ENCODE measurements around the gene CUL9.

The CUL9 gene

DNA sequence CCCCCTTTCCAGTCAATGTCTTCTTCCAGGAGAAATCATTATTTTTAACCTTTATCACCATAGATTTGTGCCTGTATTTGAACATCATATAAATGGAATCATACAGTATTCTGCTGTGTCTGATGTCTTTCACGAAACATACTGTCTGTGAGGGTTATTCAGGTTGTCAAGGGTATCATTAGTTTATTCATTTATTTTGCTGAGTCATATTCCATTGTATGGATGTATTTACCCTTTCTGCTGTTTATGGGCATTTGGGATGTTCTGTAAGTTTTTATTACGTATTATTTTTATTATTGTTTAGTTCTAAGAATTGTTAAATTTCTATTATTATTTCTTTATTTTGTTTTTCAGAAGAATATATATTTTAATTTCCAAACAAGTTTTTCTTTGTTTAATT lies 25.3 kb downstream of the CUL9 start:
- Histone ChIP-seq H3K27ac (no peak overlapping the region), H3K36me3 (peaks cover 36% of the 10 kb centered on the region), H3K9me3 (no peaks in the 10 kb centered on the region), H3K4me2 (no peak overlapping the region), H4K20me1 (no peaks in the 10 kb centered on the region), H3K9ac (no peak overlapping the region), H3K27me3 (no peaks in the 10 kb centered on the region), H3K4me3 (no peak overlapping the region), H3K4me1 (no peaks in the 10 kb centered on the region)
- TF ChIP-seq Cebpa-rat (IDR thresholded peaks at IDR 0.05) = no peak

DNA sequence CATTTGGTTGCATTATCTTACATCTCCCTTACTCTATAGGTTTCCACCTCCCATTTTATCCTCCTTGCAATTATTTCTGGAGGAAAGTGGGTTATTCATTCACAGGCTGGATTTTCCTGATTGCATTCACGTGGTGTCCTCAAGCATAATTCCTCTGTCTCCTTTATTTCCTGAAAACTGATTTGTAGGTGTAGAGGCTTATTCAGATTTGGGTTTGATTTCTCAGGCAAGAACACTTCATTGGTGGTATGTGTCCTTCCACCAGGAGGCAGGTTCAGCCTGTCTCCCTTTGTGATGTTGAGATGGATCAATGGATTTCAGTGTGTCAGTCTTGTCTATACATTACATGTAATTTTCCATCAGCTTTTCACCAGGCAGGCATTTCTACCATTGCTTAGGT lies 30.0 kb downstream of the CUL9 start:
- no peaks in the 10 kb centered on the region for H3K9me3 ChIP-seq
- no peak overlapping the region for H3K27ac ChIP-seq
- H4K20me1 ChIP-seq = no peaks in the 10 kb centered on the region
- H3K4me3 ChIP-seq = no peak overlapping the region
- no peaks in the 10 kb centered on the region for H3K4me1 ChIP-seq
- no peak overlapping the region for H3K4me2 ChIP-seq
- H3K27me3 ChIP-seq = no peaks in the 10 kb centered on the region
- peaks cover 42% of the 10 kb centered on the region for H3K36me3 ChIP-seq
- no peak overlapping the region for H3K9ac ChIP-seq
- no peak for TF ChIP-seq Cebpa-rat (IDR thresholded peaks at IDR 0.05)

DNA sequence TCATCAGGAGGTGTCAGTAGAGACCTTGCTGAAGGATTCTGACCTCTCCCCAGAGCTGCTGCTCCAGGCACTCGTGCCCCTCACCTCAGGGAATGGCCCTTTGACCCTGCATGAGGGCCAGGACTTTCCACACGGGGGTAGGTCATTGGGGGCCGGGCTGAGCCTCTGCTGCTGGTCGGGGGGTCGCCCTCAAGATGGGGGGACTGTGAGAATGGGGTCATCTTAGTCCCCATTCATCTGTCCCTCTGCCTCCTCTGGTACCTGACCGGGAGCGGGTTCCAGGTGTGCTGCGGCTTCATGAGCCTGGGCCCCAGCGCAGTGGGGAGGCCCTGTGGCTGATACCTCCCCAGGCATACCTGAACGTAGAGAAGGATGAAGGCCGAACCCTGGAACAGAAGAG lies 31.4 kb downstream of the CUL9 start:
- Histone ChIP-seq H4K20me1 (no peaks in the 10 kb centered on the region), H3K4me2 (no peak overlapping the region), H3K36me3 (peaks cover 47% of the 10 kb centered on the region), H3K27ac (no peak overlapping the region), H3K4me3 (no peak overlapping the region), H3K9ac (no peak overlapping the region), H3K27me3 (no peaks in the 10 kb centered on the region), H3K9me3 (no peaks in the 10 kb centered on the region), H3K4me1 (no peaks in the 10 kb centered on the region)
- TF ChIP-seq Cebpa-rat (IDR thresholded peaks at IDR 0.05) = no peak

DNA sequence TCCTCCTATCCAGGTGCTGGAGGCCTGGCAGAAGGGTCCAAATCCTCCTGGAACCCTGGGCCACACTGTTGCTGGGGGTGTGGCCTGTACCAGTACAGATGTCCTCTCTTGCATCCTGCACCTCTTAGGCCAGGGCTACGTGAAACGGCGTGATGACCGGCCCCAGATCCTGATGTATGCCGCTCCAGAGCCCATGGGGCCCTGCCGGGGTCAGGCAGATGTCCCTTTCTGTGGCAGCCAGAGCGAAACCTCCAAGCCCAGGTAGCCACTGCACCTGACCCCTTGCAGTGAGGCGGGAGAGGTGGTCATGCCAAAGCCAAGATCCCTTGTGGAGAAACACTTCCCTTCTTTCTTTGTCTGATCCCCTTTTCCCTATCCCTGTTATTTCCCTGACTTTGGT lies 33.1 kb downstream of the CUL9 start:
- TF ChIP-seq Cebpa-rat (IDR thresholded peaks at IDR 0.05) = no peak
- no peak overlapping the region for H3K27ac ChIP-seq
- H3K9ac ChIP-seq = no peak overlapping the region
- no peaks in the 10 kb centered on the region for H4K20me1 ChIP-seq
- H3K36me3 ChIP-seq = peaks cover 50% of the 10 kb centered on the region
- H3K27me3 ChIP-seq = no peaks in the 10 kb centered on the region
- no peak overlapping the region for H3K4me2 ChIP-seq
- H3K4me3 ChIP-seq = no peak overlapping the region
- H3K9me3 ChIP-seq = no peaks in the 10 kb centered on the region
- no peaks in the 10 kb centered on the region for H3K4me1 ChIP-seq

DNA sequence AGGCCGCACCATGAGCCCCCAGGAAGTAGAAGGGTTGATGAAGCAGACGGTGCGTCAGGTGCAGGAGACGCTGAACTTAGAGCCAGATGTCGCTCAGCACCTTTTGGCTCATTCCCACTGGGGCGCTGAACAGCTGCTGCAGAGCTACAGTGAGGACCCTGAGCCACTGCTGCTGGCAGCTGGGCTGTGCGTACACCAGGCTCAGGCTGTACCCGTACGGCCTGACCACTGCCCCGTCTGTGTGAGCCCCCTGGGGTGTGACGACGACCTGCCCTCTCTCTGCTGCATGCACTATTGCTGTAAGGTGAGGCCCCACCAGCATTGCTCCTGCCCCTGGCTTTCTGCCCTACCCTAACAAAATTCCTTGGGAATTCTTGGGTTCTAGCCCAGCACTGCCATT lies 34.2 kb downstream of the CUL9 start:
- no peaks in the 10 kb centered on the region for H3K4me1 ChIP-seq
- no peak for TF ChIP-seq Cebpa-rat (IDR thresholded peaks at IDR 0.05)
- no peak overlapping the region for H3K4me2 ChIP-seq

GRCh38 chr6:43217351-43217750 lies 35.4 kb downstream of the CUL9 start:
- no peak for TF ChIP-seq Cebpa-rat (IDR thresholded peaks at IDR 0.05)
- no peak overlapping the region for H3K27ac ChIP-seq
- H3K4me2 ChIP-seq = no peak overlapping the region
- H3K27me3 ChIP-seq = no peaks in the 10 kb centered on the region
- H3K4me1 ChIP-seq = no peaks in the 10 kb centered on the region
- no peaks in the 10 kb centered on the region for H4K20me1 ChIP-seq
- peaks cover 72% of the 10 kb centered on the region for H3K36me3 ChIP-seq
- no peaks in the 10 kb centered on the region for H3K9me3 ChIP-seq
- H3K4me3 ChIP-seq = no peak overlapping the region
- H3K9ac ChIP-seq = no peak overlapping the region

More for the DNA sequence above, 34.2 kb downstream of the CUL9 start:
- no peak overlapping the region for H3K4me3 ChIP-seq
- peaks cover 62% of the 10 kb centered on the region for H3K36me3 ChIP-seq
- H3K27me3 ChIP-seq = no peaks in the 10 kb centered on the region
- H3K9me3 ChIP-seq = no peaks in the 10 kb centered on the region
- no peaks in the 10 kb centered on the region for H4K20me1 ChIP-seq
- H3K27ac ChIP-seq = no peak overlapping the region
- no peak overlapping the region for H3K9ac ChIP-seq

- H3K36me3 ChIP-seq = peaks cover 74% of the 10 kb centered on the region
- no peaks in the 10 kb centered on the region for H3K27me3 ChIP-seq
- peaks cover 6% of the 10 kb centered on the region for H3K4me1 ChIP-seq
- TF ChIP-seq Cebpa-rat (IDR thresholded peaks at IDR 0.05) = no peak
- no peaks in the 10 kb centered on the region for H3K9me3 ChIP-seq
- no peaks in the 10 kb centered on the region for H4K20me1 ChIP-seq
- no peak overlapping the region for H3K27ac ChIP-seq
- no peak overlapping the region for H3K4me3 ChIP-seq
- no peak overlapping the region for H3K9ac ChIP-seq
- no peak overlapping the region for H3K4me2 ChIP-seq
Measured at GRCh38 chr6:43219119-43219518, 37.1 kb downstream of the CUL9 start.

DNA sequence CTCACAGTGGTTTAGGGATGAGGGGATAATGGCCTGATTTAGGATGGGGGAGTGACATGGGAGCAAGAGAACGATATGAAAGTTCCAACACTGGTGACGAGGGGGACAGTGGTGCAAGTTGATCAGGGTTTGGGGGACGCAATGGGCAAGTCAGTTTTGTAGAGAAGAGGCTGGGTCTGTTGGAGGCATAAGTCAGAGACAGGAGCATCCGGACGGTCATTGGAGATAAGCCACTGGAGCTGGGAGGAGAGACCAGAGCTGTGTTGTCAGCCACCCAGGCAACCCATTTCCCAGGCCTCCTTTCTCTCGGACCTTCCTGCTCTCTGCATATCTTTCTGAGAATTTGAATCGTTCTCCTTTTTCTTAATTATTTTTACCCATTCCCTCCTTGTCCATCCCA lies 37.8 kb downstream of the CUL9 start:
- Histone ChIP-seq H3K4me1 (peaks cover 13% of the 10 kb centered on the region), H3K9ac (no peak overlapping the region), H3K4me2 (no peak overlapping the region), H3K27me3 (no peaks in the 10 kb centered on the region), H3K27ac (no peak overlapping the region), H3K36me3 (peaks cover 68% of the 10 kb centered on the region), H4K20me1 (no peaks in the 10 kb centered on the region), H3K4me3 (no peak overlapping the region), H3K9me3 (no peaks in the 10 kb centered on the region)
- TF ChIP-seq Cebpa-rat (IDR thresholded peaks at IDR 0.05) = no peak

- peaks cover 19% of the 10 kb centered on the region for H3K4me1 ChIP-seq
- no peak overlapping the region for H3K4me3 ChIP-seq
- H3K27me3 ChIP-seq = no peaks in the 10 kb centered on the region
- H3K9me3 ChIP-seq = no peaks in the 10 kb centered on the region
- H3K27ac ChIP-seq = no peak overlapping the region
- H3K4me2 ChIP-seq = no peak overlapping the region
- H3K9ac ChIP-seq = no peak overlapping the region
- peaks cover 65% of the 10 kb centered on the region for H3K36me3 ChIP-seq
- TF ChIP-seq Cebpa-rat (IDR thresholded peaks at IDR 0.05) = no peak
- no peaks in the 10 kb centered on the region for H4K20me1 ChIP-seq
Measured at GRCh38 chr6:43220439-43220951, 38.5 kb downstream of the CUL9 start.

DNA sequence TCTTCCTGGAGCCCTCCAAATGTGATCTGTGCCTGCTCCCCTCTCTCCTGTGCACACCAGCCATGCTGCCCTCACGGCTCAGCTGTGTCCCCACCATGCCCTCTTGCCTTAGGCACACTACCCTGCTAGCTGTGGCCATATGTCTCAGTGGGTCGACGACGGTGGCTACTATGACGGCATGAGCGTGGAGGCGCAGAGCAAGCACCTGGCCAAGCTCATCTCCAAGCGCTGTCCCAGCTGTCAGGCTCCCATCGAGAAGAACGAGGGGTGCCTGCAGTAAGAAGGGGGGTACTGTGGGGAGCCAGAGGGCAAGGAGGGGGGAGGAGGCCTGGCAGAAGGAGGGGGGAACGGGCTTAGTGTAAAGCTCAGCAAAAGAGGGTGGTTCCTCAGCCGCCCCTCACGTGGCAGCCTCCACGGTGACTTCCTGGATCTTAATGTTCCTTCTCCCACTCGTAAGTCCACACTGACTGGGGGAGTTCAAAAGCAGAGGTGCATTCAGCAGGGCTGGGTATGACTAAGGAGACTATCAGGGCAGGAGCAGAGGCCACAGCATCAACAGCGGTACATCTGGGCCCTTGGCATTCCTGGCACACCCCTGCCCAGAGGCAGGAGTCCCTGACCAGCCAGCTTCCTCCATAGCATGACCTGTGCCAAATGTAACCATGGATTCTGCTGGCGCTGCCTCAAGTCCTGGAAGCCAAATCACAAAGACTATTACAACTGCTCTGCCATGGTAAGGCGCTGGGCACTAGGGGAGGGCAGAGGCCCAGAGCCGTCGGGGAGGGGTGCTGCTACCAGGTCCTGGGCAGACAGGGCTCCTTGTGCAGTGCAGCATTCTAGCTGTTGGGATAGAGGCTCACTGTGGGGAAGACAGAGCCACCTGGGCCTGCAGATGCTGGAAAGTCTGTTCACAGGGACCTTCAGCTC lies 39.3 kb downstream of the CUL9 start:
- no peak overlapping the region for H3K4me3 ChIP-seq
- H4K20me1 ChIP-seq = no peaks in the 10 kb centered on the region
- no peaks in the 10 kb centered on the region for H3K27me3 ChIP-seq
- no peak overlapping the region for H3K4me2 ChIP-seq
- H3K9me3 ChIP-seq = no peaks in the 10 kb centered on the region
- H3K27ac ChIP-seq = no peak overlapping the region
- peaks cover 65% of the 10 kb centered on the region for H3K36me3 ChIP-seq
- TF ChIP-seq Cebpa-rat (IDR thresholded peaks at IDR 0.05) = no peak
- peaks cover 24% of the 10 kb centered on the region for H3K4me1 ChIP-seq
- H3K9ac ChIP-seq = no peak overlapping the region

Data from BLaER1 (cell line).